NCI-H1930 (cell line): ENCODE data around the gene ABCA2.
"Not testable (repeated sequence)": the region's sequence is repeated elsewhere in the genome, so short reads cannot be mapped to it uniquely, and the experiment has no call there.

Experiments used
- DNase-seq, 2 experiments: peaks; one replicate each; lab custom pipeline; 2025; lab: John Stamatoyannopoulos, UW

Gene ABCA2

DNA sequence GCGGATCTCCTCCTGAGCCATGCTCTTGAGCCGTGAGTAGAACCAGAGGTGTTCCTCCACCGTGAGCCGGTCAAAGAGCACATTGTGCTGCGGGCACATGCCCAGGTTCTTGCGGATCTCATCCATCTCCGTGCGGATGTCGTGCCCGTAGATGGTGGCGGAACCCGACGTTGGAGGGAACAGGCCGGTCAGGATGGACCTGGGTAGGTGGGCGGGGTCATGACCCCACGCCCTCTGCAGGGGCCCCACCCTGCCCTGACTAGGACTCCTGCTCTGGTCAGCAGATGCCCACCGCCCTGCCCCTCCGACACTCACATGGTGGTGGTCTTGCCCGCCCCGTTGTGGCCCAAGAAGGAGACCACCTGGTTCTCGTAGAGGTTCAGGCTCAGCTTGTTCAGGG is 12.1 kb downstream of the ABCA2 start:
- no peak for DNase-seq

DNA sequence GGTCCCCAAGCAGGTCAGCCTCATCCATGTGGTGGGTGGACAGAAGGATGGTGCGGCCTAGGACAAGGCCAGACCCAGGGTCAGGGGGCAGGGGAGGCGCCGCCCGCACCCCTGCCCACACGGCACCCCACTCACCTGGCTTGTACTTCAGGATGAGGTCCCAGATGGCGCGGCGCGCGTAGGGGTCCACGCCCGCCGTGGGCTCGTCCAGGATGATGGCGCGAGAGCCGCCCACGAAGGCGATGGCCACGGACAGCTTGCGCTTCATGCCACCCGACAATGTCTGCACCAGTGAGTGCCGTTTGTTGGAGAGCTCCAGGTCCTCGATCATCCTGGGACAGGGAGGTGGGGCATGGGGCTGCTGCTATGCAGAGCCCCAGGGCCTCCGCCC is 12.5 kb downstream of the ABCA2 start:
- DNase-seq = no peak

DNA sequence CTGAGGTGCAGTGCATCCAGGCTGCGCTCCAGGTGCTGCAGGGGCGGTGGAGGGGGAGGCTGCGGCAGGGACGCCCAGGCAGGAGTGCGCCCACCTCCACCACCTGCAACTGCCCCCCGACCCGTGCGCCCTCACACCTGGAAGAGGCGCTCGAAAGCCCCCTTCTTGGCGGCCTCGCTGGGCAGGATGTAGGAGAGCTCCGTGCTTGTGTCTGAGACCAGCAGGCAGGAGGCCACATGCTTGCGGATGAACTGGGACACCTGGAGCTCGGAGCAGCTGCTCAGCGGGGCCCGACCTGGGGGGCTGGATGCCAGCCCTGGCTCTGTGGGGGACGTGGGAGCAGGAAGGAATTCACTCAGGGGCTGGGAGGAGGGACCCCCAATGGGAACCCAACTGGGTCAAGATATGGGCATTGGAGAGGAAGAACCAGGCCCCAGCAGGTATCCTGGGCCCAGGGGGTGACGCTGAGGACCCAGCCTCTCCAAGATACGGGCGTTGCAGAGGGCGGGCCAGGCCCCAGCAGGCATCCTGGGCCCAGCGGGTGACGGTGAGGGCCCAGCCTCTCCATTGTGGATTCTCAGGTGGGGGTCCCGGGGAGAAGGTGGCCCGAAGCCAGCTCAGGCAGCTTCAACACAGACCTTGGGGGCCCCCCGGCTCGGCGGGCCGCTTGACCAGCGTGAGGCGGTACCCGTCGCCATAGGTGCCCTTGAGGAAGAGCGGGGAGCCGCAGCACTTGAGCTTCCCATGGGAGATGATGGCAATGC is 13.1 kb downstream of the ABCA2 start:
- no peak for DNase-seq

DNA sequence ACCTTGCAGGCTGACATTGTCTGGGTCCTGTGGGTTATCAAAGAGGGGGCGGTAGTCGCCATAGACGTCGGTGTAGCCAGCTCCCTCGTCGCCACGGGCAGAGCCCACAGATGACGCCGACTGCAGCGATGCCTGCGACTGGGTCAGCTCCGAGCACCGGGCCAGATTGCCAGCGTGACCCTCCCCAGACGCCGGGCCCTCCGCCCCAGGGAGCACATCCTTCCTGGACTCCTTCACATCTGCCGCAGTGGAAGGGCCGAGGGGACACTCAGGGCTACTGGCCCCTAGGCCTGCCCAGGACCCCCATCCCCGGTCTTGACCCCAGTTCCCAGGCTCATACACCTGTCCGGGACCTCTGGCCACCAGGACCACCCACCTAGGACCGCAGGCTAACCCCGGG is 13.9 kb downstream of the ABCA2 start:
- no peak for DNase-seq

DNA sequence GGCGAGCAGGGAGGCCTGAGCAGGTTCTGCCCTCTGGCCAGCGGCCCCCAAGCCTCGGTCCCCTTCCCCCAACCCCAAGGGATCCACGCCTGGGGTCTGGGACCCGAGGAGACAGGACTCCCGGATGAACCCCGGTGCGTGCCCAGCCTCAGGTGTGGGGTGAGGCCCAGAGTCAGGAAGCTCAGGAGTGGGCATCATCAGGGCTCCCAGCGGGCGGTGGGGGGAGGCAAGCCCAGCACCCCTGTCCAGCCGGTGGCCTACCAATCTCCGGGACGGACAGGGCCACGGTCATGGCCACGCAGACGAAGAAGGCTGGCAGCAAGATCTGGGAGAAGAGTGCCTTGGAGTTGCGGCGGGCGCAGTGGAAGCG is 14.5 kb downstream of the ABCA2 start:
- no peak for DNase-seq

DNA sequence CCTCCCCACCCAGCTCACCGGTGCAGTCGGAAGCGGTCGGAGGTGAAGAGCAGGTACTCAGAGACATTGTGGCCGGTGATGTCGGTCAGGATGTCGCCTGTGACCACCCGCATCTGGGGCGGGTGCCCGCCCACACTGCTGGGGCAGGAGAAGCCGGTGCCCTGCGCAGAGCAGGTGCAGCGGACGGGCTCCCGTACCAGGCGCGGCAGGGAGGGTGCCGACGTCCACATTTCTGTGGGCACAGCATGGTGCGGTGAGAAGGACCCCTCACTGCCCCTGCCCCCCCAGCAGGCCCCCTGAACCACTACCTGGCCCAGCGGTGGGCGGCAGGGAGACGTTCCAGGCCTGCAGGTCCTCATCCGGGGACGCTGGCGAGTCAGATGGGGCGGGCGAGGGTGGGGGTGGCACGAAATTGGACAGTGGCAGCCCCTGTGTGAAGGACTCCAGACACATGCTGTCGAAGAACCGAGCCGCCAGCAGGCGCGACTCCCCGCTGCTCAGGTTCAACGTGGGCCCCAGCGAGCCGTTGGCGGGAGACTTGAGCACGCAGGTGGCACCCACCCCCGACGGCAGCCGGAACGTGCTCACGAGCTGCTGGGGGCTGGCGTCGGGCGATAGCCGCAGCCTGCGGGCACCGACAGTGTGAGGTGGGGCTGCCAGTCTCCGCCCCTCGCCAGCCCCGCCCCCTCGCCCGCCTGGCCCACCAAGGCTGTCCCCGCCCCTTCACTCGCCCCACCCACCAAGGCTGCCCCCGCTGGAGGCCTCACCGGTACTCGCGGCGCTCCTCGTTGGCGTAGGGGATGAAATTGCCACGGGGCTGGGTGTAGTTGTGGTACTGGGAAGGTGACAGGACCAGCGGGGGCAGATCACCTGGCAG is 15.1 kb downstream of the ABCA2 start:
- DNase-seq = no peak

DNA sequence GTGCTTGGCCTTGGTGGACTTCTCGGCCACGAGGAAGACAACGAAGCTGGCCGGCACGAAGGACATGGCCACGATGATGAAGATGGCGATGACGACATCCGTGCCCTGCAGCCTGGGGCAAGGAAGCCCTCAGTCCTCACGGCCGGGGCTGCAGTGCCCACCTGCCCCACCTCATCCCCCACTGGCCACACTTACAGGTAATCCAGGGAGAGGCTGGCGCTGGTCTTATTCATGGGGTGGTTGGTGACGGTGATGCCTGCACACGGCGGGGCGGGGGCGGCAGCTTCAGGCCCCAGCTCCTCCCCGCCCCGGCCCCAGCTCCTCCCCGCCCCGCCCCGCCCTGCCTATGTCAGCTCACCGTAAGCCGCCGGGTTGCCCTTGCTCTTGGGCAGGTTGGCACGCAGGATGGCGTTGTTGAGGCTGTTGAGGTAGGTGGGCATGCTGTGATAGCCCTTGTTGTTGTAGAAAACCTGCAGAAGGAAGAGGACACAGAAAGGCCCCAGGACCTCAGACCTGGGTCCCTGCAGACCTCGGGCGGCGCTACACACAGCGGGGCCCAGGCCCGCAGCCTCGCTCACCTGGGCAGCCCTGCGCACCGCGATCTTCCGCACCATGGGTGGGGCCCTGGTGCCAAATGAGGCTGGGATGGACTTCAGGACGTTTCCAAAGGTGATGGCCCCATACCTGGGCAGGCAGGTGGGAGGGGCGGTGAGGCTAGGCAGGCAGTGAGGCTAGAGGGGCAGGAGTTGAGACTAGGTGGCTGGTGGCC is 15.9 kb downstream of the ABCA2 start:
- no peak for DNase-seq

DNA sequence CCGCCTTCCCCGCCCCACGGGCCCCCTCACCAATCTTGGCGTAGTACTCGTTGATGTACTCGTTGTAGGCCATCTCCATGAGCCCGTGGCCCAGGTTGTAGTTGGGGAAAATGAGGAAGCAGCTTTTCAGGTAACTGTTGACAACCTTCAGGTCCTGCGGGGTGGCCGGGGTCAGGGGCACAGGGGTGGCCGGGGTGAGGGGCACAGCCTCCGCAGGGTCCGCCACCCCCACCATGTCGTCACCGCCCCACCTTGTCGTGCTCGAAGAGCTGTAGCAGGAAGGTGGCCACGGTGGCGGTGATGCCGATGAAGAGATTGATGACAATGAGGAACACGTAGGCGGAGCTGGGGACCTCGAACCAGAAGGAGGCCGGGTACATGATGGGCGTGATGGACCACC is 16.9 kb downstream of the ABCA2 start:
- DNase-seq = no peak

DNA sequence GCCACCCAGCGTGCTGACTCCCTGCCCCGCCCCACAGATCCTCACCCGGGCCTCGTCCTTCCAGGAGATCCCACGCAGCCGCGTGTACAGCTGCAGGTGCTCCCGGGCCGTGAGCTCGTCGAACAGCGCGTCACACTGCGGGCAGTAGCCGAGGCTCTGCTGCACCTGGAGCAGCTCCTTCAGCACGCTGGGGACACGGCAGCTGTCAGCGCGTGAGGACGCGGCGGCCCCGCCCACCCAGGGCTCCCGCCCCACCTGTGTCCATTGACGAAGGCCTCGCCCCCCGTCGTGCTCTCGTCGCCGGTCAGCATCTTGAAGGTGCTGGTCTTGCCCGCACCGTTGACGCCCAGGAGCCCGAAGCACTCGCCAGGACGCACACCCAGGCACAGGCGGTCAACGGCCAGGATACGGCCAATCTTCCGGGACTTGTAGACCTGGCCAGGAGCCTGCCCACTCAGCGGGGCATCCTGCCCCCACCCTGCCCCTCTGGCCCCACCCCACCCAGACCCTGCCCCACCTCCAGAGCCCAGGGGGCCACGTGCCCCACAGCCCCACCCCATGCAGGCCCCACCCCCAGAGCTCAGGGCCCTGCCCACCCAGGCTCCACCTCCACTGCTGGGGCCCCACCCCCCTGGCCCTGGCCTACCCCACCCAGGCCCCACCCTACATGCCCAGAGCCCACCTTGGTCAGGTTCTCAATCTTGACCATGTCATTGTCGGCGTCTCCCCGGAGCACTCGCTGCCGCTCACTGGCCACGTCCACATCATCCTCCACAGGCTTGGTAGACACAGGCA is 17.9 kb downstream of the ABCA2 start:
- DNase-seq = no peak

DNA sequence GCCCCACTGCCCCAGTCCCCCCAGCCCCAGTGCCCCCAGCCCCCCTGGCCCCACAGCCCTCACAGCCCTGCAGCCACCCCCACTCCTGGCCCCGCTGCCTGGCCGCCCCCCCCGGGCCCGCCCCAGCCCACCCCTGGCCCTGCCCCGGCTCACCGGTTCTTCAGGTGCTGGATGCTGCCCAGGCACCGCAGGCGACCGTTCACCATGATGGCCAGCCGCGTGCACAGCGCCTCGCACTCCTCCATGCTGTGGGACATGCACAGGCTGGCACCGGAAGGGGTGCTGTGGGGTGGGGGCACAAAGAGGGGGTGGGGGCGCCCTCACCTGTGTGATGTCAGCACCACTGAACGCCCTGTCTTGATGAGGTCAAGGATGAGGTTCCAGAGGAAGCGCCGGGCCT is 18.8 kb downstream of the ABCA2 start:
- no peak for DNase-seq

DNA sequence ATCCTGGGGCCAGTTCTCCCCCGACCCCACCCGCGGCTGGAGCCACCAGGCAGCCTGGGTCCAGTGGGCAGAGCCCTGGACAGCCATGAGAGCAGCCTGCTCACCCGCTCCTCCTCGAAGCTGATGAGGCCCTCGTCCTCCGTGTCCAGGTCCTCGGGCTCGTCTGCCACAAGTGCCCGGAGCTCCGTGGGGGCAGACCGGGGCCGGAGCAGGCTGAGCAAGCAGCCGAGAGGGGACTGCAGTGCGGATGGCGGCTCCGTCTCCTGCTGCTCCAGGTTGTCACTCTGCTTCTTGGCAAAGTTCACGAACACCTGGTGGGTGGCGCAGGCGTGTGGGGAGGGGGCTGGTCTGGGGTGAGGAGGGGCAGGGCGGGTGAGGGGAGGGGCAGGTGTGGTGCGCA is 19.7 kb downstream of the ABCA2 start:
- no peak for DNase-seq

DNA sequence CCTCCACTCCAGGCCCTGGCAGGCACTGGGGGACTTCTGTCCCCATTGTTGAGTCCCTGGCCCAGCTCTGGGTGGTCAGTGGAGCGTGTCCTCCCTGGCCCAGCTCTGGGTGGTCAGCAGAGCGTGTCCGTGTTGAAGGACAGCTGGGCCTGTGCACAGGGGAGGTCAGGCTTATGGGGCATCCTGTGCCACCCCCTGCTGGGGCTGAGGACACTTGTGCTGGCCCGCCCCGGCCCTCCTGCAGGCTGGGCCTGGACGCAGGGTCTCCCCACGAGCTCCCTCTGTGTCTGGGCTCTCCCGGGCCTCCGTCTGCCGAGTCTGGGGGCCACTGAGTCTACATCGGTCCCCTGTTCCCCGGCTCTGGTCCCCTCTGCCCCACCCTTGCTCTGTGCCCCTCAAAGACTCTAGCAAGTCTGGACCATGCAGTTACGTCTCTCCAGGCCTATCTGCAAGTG is 20.2 kb downstream of the ABCA2 start:
- DNase-seq = no peak

DNA sequence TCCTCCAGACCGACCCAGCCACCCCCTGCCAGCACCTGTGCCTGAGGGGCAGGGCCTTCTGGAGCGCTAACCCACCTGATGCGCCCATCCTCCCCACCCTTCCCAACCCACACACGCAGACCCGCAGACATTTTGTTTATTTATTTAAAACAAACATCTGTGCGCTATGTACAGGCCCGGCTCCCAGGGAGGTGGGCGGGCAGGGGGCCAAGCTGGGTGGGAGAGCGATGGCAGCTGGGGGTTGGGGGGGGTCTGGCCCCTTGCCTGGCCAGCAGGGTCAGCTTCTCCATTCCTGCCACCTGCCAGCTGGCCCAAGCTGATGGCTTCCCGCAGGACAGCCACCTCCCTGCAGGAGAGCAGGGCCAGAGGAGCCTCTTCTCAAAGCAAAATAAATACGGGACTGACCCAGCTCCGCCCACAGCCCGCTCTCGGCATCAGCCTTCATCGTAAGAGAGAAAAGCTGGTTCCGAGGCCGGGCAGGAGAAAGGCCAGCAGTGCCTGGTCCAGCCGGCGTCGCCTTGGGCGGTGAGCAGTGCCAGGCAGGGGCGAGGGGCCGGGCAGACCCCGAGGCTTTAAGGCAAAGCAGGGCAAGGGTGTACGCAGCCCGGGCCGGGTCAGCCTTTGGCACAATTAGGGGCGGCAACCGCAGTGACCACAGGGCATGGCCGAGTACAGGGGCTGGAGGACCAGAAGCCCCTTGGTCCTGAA is 20.8 kb downstream of the ABCA2 start:
- no peak for DNase-seq

DNA sequence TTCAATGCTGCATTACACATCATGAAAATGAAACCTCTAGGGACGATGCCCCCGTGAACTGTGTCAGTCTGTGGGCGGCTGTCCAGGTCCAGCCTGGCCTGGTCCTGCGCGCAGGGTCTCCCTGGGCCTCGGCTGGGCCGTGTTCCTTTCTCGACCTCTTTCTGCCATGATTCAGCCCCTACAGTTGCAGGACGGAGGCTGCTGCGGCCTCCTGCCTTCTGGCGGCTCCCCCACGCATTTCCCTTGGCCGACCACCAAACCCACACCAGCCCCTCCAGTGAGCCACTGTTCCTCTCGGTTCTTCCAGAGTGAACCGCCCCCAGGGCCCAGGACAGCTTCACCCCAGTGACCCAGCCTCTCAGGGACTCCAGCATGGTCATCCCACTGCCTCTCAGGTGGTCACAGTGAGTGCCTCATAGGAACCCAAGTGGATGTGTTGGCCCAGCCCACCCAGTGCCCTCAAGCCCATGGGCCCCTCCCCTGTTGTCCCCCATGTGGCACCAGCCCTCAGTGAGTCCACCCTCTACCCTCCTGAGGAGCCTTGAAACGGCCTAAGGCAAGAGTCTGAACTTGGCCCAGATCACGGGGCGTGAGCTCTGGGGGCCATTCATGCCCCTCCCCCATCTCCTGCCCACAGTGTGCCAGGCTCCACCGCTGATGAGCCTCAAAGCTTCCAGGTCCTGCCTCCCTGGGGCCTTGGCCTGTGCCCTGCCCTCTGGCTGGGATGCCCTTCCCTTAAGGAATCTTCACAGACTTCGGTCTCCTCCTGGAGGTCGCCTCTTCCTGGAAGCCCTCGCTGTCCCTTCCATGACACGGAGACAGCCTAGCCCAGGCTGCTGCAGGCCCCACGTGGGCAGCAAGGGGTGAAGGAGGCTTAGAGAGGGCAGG is 21.7 kb downstream of the ABCA2 start:
- DNase-seq = no peak

DNA sequence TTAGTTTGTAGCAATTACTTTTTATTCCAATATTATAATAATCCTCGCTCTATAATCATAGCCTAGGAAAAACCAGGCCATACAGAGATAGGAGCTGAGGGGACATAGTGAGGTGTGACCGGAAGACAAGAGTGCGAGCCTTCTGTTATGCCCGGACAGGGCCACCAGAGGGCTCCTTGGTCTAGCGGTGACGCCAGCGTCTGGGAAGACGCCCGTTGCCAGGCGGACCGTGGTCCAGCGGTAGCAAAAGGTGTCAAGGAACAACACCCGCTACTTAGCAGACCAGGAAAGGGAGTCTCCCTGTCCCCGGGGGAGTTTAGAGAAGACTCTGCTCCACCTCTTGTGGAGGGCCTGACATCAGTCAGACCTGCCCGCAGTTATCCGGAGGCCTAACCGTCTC is 23.8 kb downstream of the ABCA2 start:
- not testable (repeated sequence) for DNase-seq

DNA sequence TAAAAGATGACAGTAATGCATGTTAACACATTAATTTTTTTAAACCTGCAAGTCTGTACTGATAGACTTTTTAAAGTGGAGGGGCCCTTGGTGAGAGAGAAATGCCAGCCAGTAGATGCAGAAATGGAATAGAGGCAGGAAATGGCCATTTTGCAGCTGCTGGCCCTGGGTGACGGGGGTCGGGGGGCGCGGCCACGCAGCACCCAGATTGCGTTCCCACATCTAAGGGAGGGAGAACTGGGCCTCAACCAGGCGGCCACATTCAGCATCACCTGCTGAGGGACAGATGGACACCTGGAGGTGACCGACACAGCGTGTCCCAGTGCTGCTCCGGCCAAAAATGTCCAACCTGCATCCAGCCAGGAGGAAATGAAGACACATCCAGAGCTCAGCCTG is 25.4 kb downstream of the ABCA2 start:
- DNase-seq = no peak

DNA sequence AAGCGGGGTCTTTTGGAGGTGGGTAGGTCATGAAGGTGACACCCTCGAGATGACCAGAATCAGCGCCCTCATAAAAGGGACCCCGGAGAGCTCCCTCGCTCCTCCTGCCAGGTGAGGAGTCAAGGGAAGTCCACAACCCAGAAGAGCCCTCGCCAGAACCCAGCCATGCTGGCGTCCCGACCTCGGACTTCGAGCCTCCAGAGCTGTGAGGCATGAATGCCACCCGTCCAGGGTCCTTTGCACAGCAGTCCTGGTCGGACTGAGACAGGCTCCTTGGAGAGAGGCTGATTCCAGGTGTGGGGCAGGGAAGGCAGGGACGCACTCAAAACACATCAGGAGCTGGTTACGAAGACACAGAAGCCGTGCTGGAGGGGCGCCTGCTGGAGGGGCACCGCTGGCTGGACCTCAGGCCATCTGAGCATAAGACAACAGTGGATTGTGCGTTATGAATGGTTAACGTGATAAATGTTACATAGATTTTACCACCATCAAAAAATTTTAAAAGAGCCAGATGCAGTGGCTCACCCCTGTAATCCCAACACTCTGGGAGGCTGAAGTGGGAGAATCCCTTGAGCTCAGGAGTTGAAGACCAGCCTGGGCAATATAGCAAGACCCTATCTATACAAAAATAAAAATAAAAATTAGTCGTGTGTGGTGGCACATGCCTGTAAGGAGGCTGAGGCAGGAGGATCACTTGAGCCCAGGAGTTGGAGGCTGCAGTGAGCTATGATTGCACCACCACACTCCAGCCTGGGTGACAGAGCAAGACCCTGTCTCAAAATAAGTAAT is 26.0 kb downstream of the ABCA2 start:
- no peak for DNase-seq

DNA sequence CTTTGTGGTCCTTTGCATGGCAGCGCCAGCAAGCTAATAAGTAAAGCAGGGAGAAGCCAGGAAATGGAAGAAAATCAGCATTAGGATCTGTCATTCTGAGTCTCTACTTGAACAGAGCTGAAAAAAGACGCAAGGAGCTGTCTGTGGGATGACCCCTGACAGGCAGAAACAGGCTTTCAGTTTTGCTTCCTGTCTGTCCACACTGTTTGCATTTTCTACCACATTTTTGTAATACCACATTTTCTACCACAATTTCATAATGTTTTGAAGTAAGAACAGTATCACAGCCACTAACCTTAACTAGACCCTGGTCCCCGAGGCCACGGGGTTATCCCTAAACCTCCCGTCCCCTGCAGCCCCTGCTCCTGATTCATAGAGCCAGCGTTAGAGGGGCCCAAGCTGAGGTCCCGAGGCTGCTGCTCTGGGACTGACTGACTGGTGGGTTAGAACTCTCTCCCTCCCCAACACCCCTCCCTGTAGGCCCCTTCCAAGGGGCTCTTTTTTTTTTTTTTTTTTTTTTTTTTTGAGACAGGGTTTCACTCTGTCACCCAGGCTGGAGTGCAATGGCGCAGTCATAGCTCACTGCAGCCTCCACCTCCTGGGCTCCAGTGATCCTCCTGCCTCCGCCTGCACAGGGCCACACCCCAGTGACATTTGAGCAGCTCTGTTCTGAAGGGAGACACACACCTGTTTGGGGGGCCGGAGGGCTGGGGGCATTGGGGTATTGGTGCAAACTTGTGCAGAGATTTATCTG is 27.7 kb downstream of the ABCA2 start:
- DNase-seq = no peak

DNA sequence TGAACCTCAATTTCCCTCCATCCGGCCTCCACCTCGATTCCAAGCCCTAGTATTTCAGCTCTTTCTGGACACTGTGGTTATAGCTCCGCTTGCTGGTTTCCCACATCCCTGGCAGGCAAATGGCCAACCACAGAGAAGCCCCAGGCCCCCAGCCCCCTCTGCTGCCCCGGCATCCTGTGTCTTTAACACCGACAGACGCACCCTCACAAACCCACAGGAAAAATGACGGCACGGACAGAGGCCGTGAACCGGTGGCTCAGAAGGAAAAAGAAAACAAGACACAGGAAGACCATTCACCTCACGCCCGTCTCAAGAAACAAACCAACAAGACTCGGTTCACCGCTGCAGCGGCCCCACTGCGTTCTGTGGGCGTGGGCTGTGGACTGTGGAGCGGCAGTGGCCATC is 30.2 kb downstream of the ABCA2 start:
- no peak for DNase-seq
